Astrocyte (in vitro differentiated cells and primary cell): ENCODE data around the gene ITIH2. TPM values are rescaled to one million over a fixed set of nuclear protein-coding genes. Genes with fewer than 3 reads are reported as not detected.

Source experiments
- DNase-seq: peaks from one replicate; pipeline ENCODE4 v3.0.0-alpha.2; 2010; ENCODE audit warnings: low read depth
- FAIRE-seq: peaks from 2 replicates; lab custom pipeline; 2011; peaks lifted over from hg19 to GRCh38; lab: Jason Lieb, UNC
- H2AFZ ChIP-seq: 2 replicates; pipeline ENCODE4 v1.6.0; 2012; ENCODE audit warnings: low read depth, low read length, inconsistent platforms
- H3K27ac ChIP-seq: 2 replicates; pipeline ENCODE4 v1.5.1; 2011; ENCODE audit warnings: low read depth, low read length, inconsistent platforms
- H3K27me3 ChIP-seq: 2 replicates; pipeline ENCODE4 v1.6.0; 2011; ENCODE audit warnings: low read length, inconsistent platforms; ENCODE audit not compliant: insufficient read depth
- H3K36me3 ChIP-seq: 2 replicates; pipeline ENCODE4 v1.5.1; 2011; ENCODE audit warnings: low read length, inconsistent platforms; ENCODE audit not compliant: insufficient read depth
- H3K4me1 ChIP-seq: 2 replicates; pipeline ENCODE4 v1.5.1; 2011; ENCODE audit warnings: low read length, inconsistent platforms; ENCODE audit not compliant: insufficient read depth
- H3K4me2 ChIP-seq: 2 replicates; pipeline ENCODE4 v1.6.0; 2012; ENCODE audit warnings: low read length, inconsistent platforms
- H3K4me3 ChIP-seq: 2 replicates; pipeline ENCODE4 v1.5.1; 2011; ENCODE audit warnings: low read depth, mild to moderate bottlenecking, low read length, inconsistent platforms; ENCODE audit not compliant: insufficient read depth
- H3K79me2 ChIP-seq: 2 replicates; pipeline ENCODE4 v1.6.0; 2012; ENCODE audit warnings: mild to moderate bottlenecking, low read length, inconsistent platforms; ENCODE audit not compliant: insufficient read depth
- H3K9ac ChIP-seq: 2 replicates; pipeline ENCODE4 v1.6.0; 2012; ENCODE audit warnings: mild to moderate bottlenecking, low read length, inconsistent platforms
- H3K9me3 ChIP-seq: 2 replicates; pipeline ENCODE4 v1.5.1; 2012; ENCODE audit warnings: low read depth, mild to moderate bottlenecking, low read length, inconsistent platforms; ENCODE audit not compliant: insufficient read depth
- H4K20me1 ChIP-seq: 2 replicates; pipeline ENCODE4 v1.6.0; 2012; ENCODE audit warnings: low read length, inconsistent platforms; ENCODE audit not compliant: insufficient read depth
- H3K27ac Mint-ChIP-seq: one replicate; pipeline ENCODE4 v1.8.0; 2021; ENCODE audit warnings: mild to moderate bottlenecking, mixed read lengths; ENCODE audit not compliant: unreplicated experiment
- H3K27me3 Mint-ChIP-seq: one replicate; pipeline ENCODE4 v1.8.0; 2021; ENCODE audit warnings: low read depth, mixed read lengths; ENCODE audit not compliant: unreplicated experiment
- H3K36me3 Mint-ChIP-seq: one replicate; pipeline ENCODE4 v1.8.0; 2021; ENCODE audit warnings: low read depth, mixed read lengths; ENCODE audit not compliant: unreplicated experiment
- H3K4me1 Mint-ChIP-seq: one replicate; pipeline ENCODE4 v1.8.0; 2021; ENCODE audit warnings: low read depth, mixed read lengths; ENCODE audit not compliant: unreplicated experiment
- H3K4me3 Mint-ChIP-seq: one replicate; pipeline ENCODE4 v1.8.0; 2021; ENCODE audit warnings: mild to moderate bottlenecking, moderate library complexity, mixed read lengths; ENCODE audit not compliant: unreplicated experiment
- H3K9me3 Mint-ChIP-seq: one replicate; pipeline ENCODE4 v1.8.0; 2021; ENCODE audit warnings: mild to moderate bottlenecking, mixed read lengths; ENCODE audit not compliant: unreplicated experiment
- CTCF ChIP-seq: IDR thresholded peaks from 2 replicates; pipeline ENCODE4 v1.5.1; 2011; ENCODE audit warnings: low read depth, mild to moderate bottlenecking, inconsistent platforms, low read length, moderate library complexity; ENCODE audit not compliant: insufficient read depth
- EZH2 ChIP-seq: IDR thresholded peaks from 2 replicates; pipeline ENCODE4 v1.6.1; 2012; ENCODE audit warnings: mild to moderate bottlenecking, low read length, inconsistent platforms; ENCODE audit not compliant: insufficient read depth
- total RNA-seq: library from RNA; stranded (reverse); gene quantifications from 2 replicates; pipeline ENCODE4 v1.2.1, GENCODE V29; 2021

ITIH2 gene
- total RNA-seq, 1 donor from 2014 or later, result not detected

GRCh38 chr10:7788639-7789286 lies 85.6 kb downstream of the ITIH2 start:
- Mint-ChIP-seq H3K27me3 (no peaks in the 10 kb centered on the region), H3K36me3 (peaks cover 2% of the 10 kb centered on the region), H3K9me3 (no peaks in the 10 kb centered on the region), H3K4me1 (peaks cover 30% of the 10 kb centered on the region), H3K4me3 (no peak overlapping the region), H3K27ac (no peak overlapping the region)
- Histone ChIP-seq H3K79me2 (peaks cover 100% of the 10 kb centered on the region), H3K36me3 (no peaks in the 10 kb centered on the region), H3K9ac (peak overlapping the region; percentile 100), H4K20me1 (peaks cover 78% of the 10 kb centered on the region), H3K9me3 (no peaks in the 10 kb centered on the region), H3K27ac (peak overlapping the region; percentile 90), H3K27me3 (no peaks in the 10 kb centered on the region), H3K4me3 (peak overlapping the region; percentile 100), H3K4me2 (peak overlapping the region; percentile 97), H3K4me1 (peaks cover 33% of the 10 kb centered on the region), H2AFZ (peak overlapping the region; percentile 99)
- no peak for TF ChIP-seq EZH2
- no peak for TF ChIP-seq CTCF
- DNase-seq (no peak), FAIRE-seq (no peak)

- FAIRE-seq (no peak), DNase-seq (peak; percentile 38)
- no peaks in the 10 kb centered on the region for H3K9me3 Mint-ChIP-seq
- TF ChIP-seq CTCF, result no peak
- TF ChIP-seq EZH2, result no peak
- no peak overlapping the region for H3K4me3 Mint-ChIP-seq
- Histone ChIP-seq H3K9me3 (no peaks in the 10 kb centered on the region), H3K4me1 (peaks cover 33% of the 10 kb centered on the region), H2AFZ (no peak overlapping the region), H3K27me3 (no peaks in the 10 kb centered on the region), H4K20me1 (peaks cover 78% of the 10 kb centered on the region), H3K4me3 (peak overlapping the region; percentile 100), H3K4me2 (peak overlapping the region; percentile 97), H3K27ac (peak overlapping the region; percentile 90), H3K36me3 (no peaks in the 10 kb centered on the region), H3K9ac (peak overlapping the region; percentile 100), H3K79me2 (peaks cover 100% of the 10 kb centered on the region)
- peaks cover 2% of the 10 kb centered on the region for H3K36me3 Mint-ChIP-seq
- no peaks in the 10 kb centered on the region for H3K27me3 Mint-ChIP-seq
- H3K4me1 Mint-ChIP-seq, result peaks cover 34% of the 10 kb centered on the region
- no peak overlapping the region for H3K27ac Mint-ChIP-seq
These were observed 86.3 kb downstream of the ITIH2 start for GRCh38 chr10:7789390-7789789.

GRCh38 chr10:7792541-7792940 lies 89.4 kb downstream of the ITIH2 start:
- no peak overlapping the region for H2AFZ ChIP-seq
- no peak for DNase-seq

More at GRCh38 chr10:7792541-7792940, 89.4 kb downstream of the ITIH2 start:
- Mint-ChIP-seq H3K36me3 (no peaks in the 10 kb centered on the region), H3K27ac (peak overlapping the region; percentile 3), H3K4me1 (peaks cover 49% of the 10 kb centered on the region), H3K9me3 (no peaks in the 10 kb centered on the region), H3K27me3 (no peaks in the 10 kb centered on the region), H3K4me3 (no peak overlapping the region)
- FAIRE-seq, result no peak
- Histone ChIP-seq H3K36me3 (peaks cover 5% of the 10 kb centered on the region), H3K9ac (no peak overlapping the region), H3K79me2 (peaks cover 94% of the 10 kb centered on the region), H3K4me3 (no peak overlapping the region), H3K4me2 (peak overlapping the region; percentile 24), H3K27me3 (no peaks in the 10 kb centered on the region), H3K4me1 (peaks cover 43% of the 10 kb centered on the region), H3K9me3 (no peaks in the 10 kb centered on the region), H3K27ac (no peak overlapping the region), H4K20me1 (peaks cover 58% of the 10 kb centered on the region)
- TF ChIP-seq EZH2 (no peak), CTCF (no peak)
